ENCODE measurements around the gene CPVL.

DNA sequence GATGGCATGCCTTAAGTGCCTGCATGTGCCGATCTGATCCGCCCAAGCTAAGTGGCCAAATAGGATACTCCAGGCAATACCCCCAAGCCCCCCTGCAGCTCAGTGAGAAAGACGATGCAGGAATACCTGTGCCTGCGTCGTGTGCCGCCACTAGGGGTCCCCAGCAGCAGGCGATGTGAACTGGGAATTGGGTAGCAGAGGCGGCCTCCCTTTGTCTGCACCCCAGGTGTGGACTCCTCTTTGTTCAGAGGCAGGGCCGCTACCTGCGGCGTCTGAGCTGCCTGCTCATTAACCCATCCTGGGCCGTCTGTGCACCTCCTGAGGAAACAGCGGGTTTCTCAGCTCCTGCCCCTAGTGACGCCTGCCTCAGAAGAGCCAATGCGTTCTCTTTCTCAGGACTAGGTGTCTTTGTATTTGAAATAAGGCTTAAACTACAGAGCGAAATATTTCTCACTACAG, 43.4 kb upstream of the CPVL start:
- TF ChIP-seq, protein P1, sequence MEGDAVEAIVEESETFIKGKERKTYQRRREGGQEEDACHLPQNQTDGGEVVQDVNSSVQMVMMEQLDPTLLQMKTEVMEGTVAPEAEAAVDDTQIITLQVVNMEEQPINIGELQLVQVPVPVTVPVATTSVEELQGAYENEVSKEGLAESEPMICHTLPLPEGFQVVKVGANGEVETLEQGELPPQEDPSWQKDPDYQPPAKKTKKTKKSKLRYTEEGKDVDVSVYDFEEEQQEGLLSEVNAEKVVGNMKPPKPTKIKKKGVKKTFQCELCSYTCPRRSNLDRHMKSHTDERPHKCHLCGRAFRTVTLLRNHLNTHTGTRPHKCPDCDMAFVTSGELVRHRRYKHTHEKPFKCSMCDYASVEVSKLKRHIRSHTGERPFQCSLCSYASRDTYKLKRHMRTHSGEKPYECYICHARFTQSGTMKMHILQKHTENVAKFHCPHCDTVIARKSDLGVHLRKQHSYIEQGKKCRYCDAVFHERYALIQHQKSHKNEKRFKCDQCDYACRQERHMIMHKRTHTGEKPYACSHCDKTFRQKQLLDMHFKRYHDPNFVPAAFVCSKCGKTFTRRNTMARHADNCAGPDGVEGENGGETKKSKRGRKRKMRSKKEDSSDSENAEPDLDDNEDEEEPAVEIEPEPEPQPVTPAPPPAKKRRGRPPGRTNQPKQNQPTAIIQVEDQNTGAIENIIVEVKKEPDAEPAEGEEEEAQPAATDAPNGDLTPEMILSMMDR (conservative IDR thresholded peaks at IDR 0.05 in 1 of 2, IDR thresholded peaks at IDR 0.05 in 1 of 2; ENCODE audit: low read depth in 1 of 2, low read length in 2 of 2): peak; percentile 63 to 92
- no peak for TF ChIP-seq EZH2 (IDR thresholded peaks at IDR 0.05; ENCODE audit: low read length, missing control alignments)

All from fibroblast of lung (primary cell).